Measurements from ENCODE around the gene CD99L2.

Gene CD99L2

DNA sequence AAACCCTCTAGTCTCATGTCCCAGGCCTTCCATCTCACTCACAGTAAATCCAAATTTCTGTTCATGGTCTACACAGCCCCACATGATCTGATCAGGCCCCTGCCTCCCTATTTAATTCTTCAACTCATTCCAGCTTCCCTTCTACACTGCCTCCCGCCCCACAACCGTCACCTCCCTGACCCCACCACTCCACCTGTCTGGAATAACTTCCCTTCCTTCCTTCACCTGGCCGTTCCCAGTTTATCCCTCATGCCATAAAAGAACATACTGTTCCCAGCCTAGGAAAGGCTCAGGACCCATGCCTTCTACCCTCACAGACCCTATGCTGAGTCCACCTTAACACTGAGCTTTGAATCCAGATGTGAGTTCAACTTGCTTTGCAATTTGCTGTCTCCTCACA lies 6.8 kb upstream of the CD99L2 start:
- Histone ChIP-seq H3K9me3 (ENCODE audit: insufficient read depth, low read depth, low read length) (no peaks in the 10 kb centered on the region), H3K27me3 (ENCODE audit: insufficient read depth, low read length, poor library complexity, severe bottlenecking) (no peaks in the 10 kb centered on the region), H3K4me1 (ENCODE audit: insufficient read depth, low read length, poor library complexity, severe bottlenecking) (no peaks in the 10 kb centered on the region), H3K9ac (ENCODE audit: low read depth, low read length, poor library complexity, severe bottlenecking) (no peak overlapping the region), H2AFZ (ENCODE audit: low read length) (no peak overlapping the region), H4K20me1 (ENCODE audit: insufficient read depth, low read length, poor library complexity, severe bottlenecking) (no peaks in the 10 kb centered on the region), H3K4me2 (ENCODE audit: low read depth, low read length, poor library complexity, severe bottlenecking) (no peak overlapping the region), H3K36me3 (ENCODE audit: insufficient read depth, low read length) (no peaks in the 10 kb centered on the region), H3K79me2 (ENCODE audit: insufficient read depth, low read length) (no peaks in the 10 kb centered on the region), H3F3A (ENCODE audit: low read depth) (no peaks in the 10 kb centered on the region), H3K9me2 (replicated peaks; ENCODE audit: low read depth, low read length) (no peaks in the 10 kb centered on the region), H3K4me3 (ENCODE audit: low read length, poor library complexity, severe bottlenecking) (no peak overlapping the region)
- TF ChIP-seq, protein P1, sequence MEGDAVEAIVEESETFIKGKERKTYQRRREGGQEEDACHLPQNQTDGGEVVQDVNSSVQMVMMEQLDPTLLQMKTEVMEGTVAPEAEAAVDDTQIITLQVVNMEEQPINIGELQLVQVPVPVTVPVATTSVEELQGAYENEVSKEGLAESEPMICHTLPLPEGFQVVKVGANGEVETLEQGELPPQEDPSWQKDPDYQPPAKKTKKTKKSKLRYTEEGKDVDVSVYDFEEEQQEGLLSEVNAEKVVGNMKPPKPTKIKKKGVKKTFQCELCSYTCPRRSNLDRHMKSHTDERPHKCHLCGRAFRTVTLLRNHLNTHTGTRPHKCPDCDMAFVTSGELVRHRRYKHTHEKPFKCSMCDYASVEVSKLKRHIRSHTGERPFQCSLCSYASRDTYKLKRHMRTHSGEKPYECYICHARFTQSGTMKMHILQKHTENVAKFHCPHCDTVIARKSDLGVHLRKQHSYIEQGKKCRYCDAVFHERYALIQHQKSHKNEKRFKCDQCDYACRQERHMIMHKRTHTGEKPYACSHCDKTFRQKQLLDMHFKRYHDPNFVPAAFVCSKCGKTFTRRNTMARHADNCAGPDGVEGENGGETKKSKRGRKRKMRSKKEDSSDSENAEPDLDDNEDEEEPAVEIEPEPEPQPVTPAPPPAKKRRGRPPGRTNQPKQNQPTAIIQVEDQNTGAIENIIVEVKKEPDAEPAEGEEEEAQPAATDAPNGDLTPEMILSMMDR (conservative IDR thresholded peaks at IDR 0.05; ENCODE audit: low read length) = no peak
- TF ChIP-seq EZH2phosphoT487 (IDR thresholded peaks at IDR 0.05; ENCODE audit: borderline replicate concordance) = no peak

DNA sequence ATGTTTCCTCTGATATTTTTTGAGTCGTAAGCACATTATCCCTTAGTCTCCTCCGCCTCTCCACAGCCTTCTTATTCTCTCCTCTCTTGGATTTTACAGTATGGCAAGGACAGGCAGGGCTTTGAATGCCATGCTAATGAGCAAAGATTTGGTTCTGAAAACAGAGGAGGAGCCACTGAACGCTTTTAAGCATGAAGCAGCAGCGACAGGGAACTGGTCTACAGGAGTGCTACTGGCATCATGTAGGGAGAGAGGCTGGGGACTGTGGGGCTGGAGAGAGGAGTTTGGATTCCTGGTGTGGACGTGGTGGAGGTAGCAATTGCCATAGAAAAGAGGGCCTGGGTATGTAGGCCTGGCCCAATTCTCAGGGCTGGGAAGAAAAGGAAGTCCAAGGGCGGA lies 4.6 kb upstream of the CD99L2 start:
- H3K36me3 ChIP-seq (ENCODE audit: insufficient read depth, low read length) = no peaks in the 10 kb centered on the region
- H3K9me3 ChIP-seq (ENCODE audit: insufficient read depth, low read depth, low read length) = no peaks in the 10 kb centered on the region
- H3K9ac ChIP-seq (ENCODE audit: low read depth, low read length, poor library complexity, severe bottlenecking) = no peak overlapping the region
- no peaks in the 10 kb centered on the region for H4K20me1 ChIP-seq (ENCODE audit: insufficient read depth, low read length, poor library complexity, severe bottlenecking)
- H3K27me3 ChIP-seq (ENCODE audit: insufficient read depth, low read length, poor library complexity, severe bottlenecking) = no peaks in the 10 kb centered on the region
- H3K79me2 ChIP-seq (ENCODE audit: insufficient read depth, low read length) = no peaks in the 10 kb centered on the region
- H2AFZ ChIP-seq (ENCODE audit: low read length) = no peak overlapping the region
- H3K4me2 ChIP-seq (ENCODE audit: low read depth, low read length, poor library complexity, severe bottlenecking) = no peak overlapping the region
- H3K4me1 ChIP-seq (ENCODE audit: insufficient read depth, low read length, poor library complexity, severe bottlenecking) = no peaks in the 10 kb centered on the region
- H3K4me3 ChIP-seq (ENCODE audit: low read length, poor library complexity, severe bottlenecking) = no peak overlapping the region
- TF ChIP-seq EZH2phosphoT487 (IDR thresholded peaks at IDR 0.05; ENCODE audit: borderline replicate concordance) = no peak
- TF ChIP-seq, protein P1 (conservative IDR thresholded peaks at IDR 0.05; ENCODE audit: low read length) = no peak
- H3K9me2 ChIP-seq (replicated peaks; ENCODE audit: low read depth, low read length) = no peaks in the 10 kb centered on the region
- H3F3A ChIP-seq (ENCODE audit: low read depth) = no peaks in the 10 kb centered on the region

DNA sequence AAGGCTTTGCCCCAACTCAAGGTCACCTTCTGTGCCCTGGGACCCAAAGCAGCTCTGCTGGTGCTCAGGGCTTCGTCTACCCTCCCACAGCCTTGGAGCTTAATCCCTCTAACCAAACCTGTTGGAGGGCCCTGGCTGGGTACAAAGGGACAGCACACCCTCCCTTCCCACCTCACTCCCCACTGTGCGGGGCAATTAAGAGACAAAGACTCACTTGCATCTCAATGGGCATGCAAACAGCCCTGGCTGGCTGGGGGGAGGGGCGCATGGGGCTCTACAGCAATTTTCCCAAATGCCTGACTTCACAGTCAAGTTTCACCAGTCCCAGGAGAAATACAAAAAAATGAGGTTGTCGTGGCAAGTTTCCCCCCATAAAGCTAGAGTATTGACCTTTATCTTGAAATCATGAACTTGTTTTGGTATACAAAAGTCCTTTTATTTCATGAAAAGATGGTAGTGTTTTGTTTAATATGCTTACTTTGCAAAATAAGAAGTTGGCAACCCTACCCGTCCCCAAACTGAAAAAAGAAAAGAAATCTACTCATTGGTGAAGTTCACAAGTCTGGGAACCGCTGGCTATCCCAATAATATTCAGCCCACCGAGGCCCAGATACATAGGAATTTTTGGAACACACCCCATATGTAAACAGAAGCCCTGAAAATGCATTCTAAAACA lies 4.1 kb upstream of the CD99L2 start:
- TF ChIP-seq EZH2phosphoT487 (IDR thresholded peaks at IDR 0.05; ENCODE audit: borderline replicate concordance) = no peak
- TF ChIP-seq, protein P1 (conservative IDR thresholded peaks at IDR 0.05; ENCODE audit: low read length) = no peak
- Histone ChIP-seq H3K9me3 (ENCODE audit: insufficient read depth, low read depth, low read length) (no peaks in the 10 kb centered on the region), H3K9ac (ENCODE audit: low read depth, low read length, poor library complexity, severe bottlenecking) (no peak overlapping the region), H3K4me3 (ENCODE audit: low read length, poor library complexity, severe bottlenecking) (no peak overlapping the region), H3K4me1 (ENCODE audit: insufficient read depth, low read length, poor library complexity, severe bottlenecking) (peaks cover under 1% of the 10 kb centered on the region), H4K20me1 (ENCODE audit: insufficient read depth, low read length, poor library complexity, severe bottlenecking) (no peaks in the 10 kb centered on the region), H3K9me2 (replicated peaks; ENCODE audit: low read depth, low read length) (no peaks in the 10 kb centered on the region), H3K4me2 (ENCODE audit: low read depth, low read length, poor library complexity, severe bottlenecking) (no peak overlapping the region), H3F3A (ENCODE audit: low read depth) (no peaks in the 10 kb centered on the region), H3K36me3 (ENCODE audit: insufficient read depth, low read length) (no peaks in the 10 kb centered on the region), H2AFZ (ENCODE audit: low read length) (no peak overlapping the region), H3K27me3 (ENCODE audit: insufficient read depth, low read length, poor library complexity, severe bottlenecking) (no peaks in the 10 kb centered on the region), H3K79me2 (ENCODE audit: insufficient read depth, low read length) (no peaks in the 10 kb centered on the region)

All from Loucy (cell line).